Heart left ventricle (tissue), 13 donors: Measurements from ENCODE around the gene LRP1.

Experiments used
- POLR2A ChIP-seq, 2 donors: fragments of 450-650 bp; IDR thresholded peaks; one replicate each; pipeline ENCODE4 v1.6.1; 2017; ENCODE audit warnings: antibody characterized with exemption in 2 of 2, mild to moderate bottlenecking in 2 of 2, moderate library complexity in 2 of 2
- TF ChIP-seq, protein P1 (sequence below), 12 donors: fragments of 200-600 bp; sonication (generic) in 4 of 12; IDR thresholded peaks; one replicate each; pipeline versions ENCODE4 v1.5.0 to v1.8.0; 2018 to 2022; ENCODE audit warnings: antibody characterized with exemption in 12 of 12, mild to moderate bottlenecking in 5 of 12
- donor health status: ischemic (EF 13 %, LVEDD 7.1; RV severe dilation, severe dysfunction).
- donor health status: DM: no; HTN: yes; CAD: no.
- donor health status: DM: no; HTN: no; CAD: no.
- donor health status: ischemic (EF 25% LVEDD 6.9; RV normal size, moderate dysfunction).
- donor health status: ischemic (EF 25% LVEDD 5.7; RV mildly dilated, moderate dysfunction).
- donor health status: ischemic (EF 35%, LVEDD 5.7; RV mildly dilated, moderate dysfunction).
- donor health status: nonischemic (EF 11% LVEDD 7.7; RV severe dilation, severe dysfunction).
- donor health status: DM: yes; HTN: yes; CAD: no.
- donor health status: PGD.
- donor health status: ischemic (EF 29% LVEDD 5.4; RV normal size, mild dysfunction).
- donor health status: nonischemic (EF 23%, LVEDD 6.1; RV moderate dilation, normal function).

DNA sequence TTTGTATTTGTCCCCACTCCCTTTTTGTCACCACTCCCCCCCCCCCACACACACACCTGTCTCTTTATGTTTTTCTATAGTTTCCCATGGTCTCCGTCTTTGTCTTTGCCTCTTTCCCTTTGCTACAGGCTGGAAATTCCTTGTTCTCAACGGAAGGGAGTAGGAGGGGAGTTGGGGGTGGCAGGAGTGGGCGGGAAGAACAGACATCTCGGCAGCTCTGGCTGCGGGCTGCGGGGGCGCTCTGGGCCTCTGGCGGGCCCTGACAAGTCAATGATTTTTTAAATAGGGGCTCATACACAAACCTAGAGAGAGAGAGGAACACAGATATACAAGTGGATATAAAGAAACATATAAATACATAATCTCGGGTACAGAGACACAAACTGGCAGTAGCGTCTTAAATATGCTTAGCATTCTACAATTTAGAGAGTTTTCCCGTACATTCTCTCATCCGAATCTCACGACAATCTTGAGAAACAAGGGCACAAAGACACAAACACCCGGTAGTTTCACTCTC lies 41.7 kb upstream of the LRP1 start:
- TF ChIP-seq, protein P1, sequence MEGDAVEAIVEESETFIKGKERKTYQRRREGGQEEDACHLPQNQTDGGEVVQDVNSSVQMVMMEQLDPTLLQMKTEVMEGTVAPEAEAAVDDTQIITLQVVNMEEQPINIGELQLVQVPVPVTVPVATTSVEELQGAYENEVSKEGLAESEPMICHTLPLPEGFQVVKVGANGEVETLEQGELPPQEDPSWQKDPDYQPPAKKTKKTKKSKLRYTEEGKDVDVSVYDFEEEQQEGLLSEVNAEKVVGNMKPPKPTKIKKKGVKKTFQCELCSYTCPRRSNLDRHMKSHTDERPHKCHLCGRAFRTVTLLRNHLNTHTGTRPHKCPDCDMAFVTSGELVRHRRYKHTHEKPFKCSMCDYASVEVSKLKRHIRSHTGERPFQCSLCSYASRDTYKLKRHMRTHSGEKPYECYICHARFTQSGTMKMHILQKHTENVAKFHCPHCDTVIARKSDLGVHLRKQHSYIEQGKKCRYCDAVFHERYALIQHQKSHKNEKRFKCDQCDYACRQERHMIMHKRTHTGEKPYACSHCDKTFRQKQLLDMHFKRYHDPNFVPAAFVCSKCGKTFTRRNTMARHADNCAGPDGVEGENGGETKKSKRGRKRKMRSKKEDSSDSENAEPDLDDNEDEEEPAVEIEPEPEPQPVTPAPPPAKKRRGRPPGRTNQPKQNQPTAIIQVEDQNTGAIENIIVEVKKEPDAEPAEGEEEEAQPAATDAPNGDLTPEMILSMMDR (IDR thresholded peaks at IDR 0.05): peak in 6 of 12 donors; percentile 22 to 57 (median 49)
- TF ChIP-seq POLR2A (IDR thresholded peaks at IDR 0.05): no peak
